ENCODE results near the gene CFAP70. TPM values are rescaled to one million over a fixed set of nuclear protein-coding genes. Genes with fewer than 3 reads are reported as not detected.

CFAP70 gene
- total RNA-seq, 1 donor from 2014 or later = 0.86 TPM

- no peak for TF ChIP-seq CTCF (IDR thresholded peaks at IDR 0.05)
- Mint-ChIP-seq H3K4me1 (ENCODE audit: unreplicated experiment) (no peaks in the 10 kb centered on the region), H3K9me3 (ENCODE audit: unreplicated experiment) (peaks cover 19% of the 10 kb centered on the region), H3K27ac (ENCODE audit: unreplicated experiment) (no peak overlapping the region), H3K36me3 (ENCODE audit: unreplicated experiment) (peaks cover 15% of the 10 kb centered on the region), H3K27me3 (ENCODE audit: unreplicated experiment) (peaks cover 41% of the 10 kb centered on the region), H3K4me3 (ENCODE audit: unreplicated experiment) (no peak overlapping the region)
- DNase-seq (ENCODE audit: extremely low spot score, unreplicated experiment) = no peak
These were observed 48.2 kb downstream of the CFAP70 start for GRCh38 chr10:73310475-73310874.

GRCh38 chr10:73307203-73307800 is 51.4 kb downstream of the CFAP70 start:
- Mint-ChIP-seq H3K27ac (ENCODE audit: unreplicated experiment) (no peak overlapping the region), H3K4me3 (ENCODE audit: unreplicated experiment) (no peak overlapping the region)
- TF ChIP-seq CTCF (IDR thresholded peaks at IDR 0.05) = no peak

GRCh38 chr10:73306171-73306708 is 52.4 kb downstream of the CFAP70 start:
- H3K4me3 Mint-ChIP-seq (ENCODE audit: unreplicated experiment) = no peak overlapping the region
- no peaks in the 10 kb centered on the region for H3K4me1 Mint-ChIP-seq (ENCODE audit: unreplicated experiment)
- TF ChIP-seq CTCF (IDR thresholded peaks at IDR 0.05) = no peak
- H3K27ac Mint-ChIP-seq (ENCODE audit: unreplicated experiment) = no peak overlapping the region
- H3K36me3 Mint-ChIP-seq (ENCODE audit: unreplicated experiment) = peaks cover 15% of the 10 kb centered on the region
- no peak for DNase-seq (ENCODE audit: extremely low spot score, unreplicated experiment)
- H3K9me3 Mint-ChIP-seq (ENCODE audit: unreplicated experiment) = peaks cover 19% of the 10 kb centered on the region
- H3K27me3 Mint-ChIP-seq (ENCODE audit: unreplicated experiment) = peaks cover 54% of the 10 kb centered on the region

More at GRCh38 chr10:73307203-73307800, 51.4 kb downstream of the CFAP70 start:
- no peak for DNase-seq (ENCODE audit: extremely low spot score, unreplicated experiment)
- peaks cover 15% of the 10 kb centered on the region for H3K36me3 Mint-ChIP-seq (ENCODE audit: unreplicated experiment)
- H3K4me1 Mint-ChIP-seq (ENCODE audit: unreplicated experiment) = no peaks in the 10 kb centered on the region
- H3K9me3 Mint-ChIP-seq (ENCODE audit: unreplicated experiment) = peaks cover 19% of the 10 kb centered on the region
- peaks cover 51% of the 10 kb centered on the region for H3K27me3 Mint-ChIP-seq (ENCODE audit: unreplicated experiment)

GRCh38 chr10:73296946-73297345 is 61.7 kb downstream of the CFAP70 start:
- Mint-ChIP-seq H3K27me3 (ENCODE audit: unreplicated experiment) (peaks cover 77% of the 10 kb centered on the region), H3K4me3 (ENCODE audit: unreplicated experiment) (no peak overlapping the region), H3K36me3 (ENCODE audit: unreplicated experiment) (no peaks in the 10 kb centered on the region), H3K27ac (ENCODE audit: unreplicated experiment) (no peak overlapping the region), H3K4me1 (ENCODE audit: unreplicated experiment) (no peaks in the 10 kb centered on the region), H3K9me3 (ENCODE audit: unreplicated experiment) (no peaks in the 10 kb centered on the region)
- no peak for TF ChIP-seq CTCF (IDR thresholded peaks at IDR 0.05)
- no peak for DNase-seq (ENCODE audit: extremely low spot score, unreplicated experiment)

- peaks cover 7% of the 10 kb centered on the region for H3K9me3 Mint-ChIP-seq (ENCODE audit: unreplicated experiment)
- H3K27me3 Mint-ChIP-seq (ENCODE audit: unreplicated experiment) = peaks cover 69% of the 10 kb centered on the region
- peaks cover 8% of the 10 kb centered on the region for H3K36me3 Mint-ChIP-seq (ENCODE audit: unreplicated experiment)
- no peak for TF ChIP-seq CTCF (IDR thresholded peaks at IDR 0.05)
- DNase-seq (ENCODE audit: extremely low spot score, unreplicated experiment) = no peak
- no peaks in the 10 kb centered on the region for H3K4me1 Mint-ChIP-seq (ENCODE audit: unreplicated experiment)
- H3K4me3 Mint-ChIP-seq (ENCODE audit: unreplicated experiment) = no peak overlapping the region
- no peak overlapping the region for H3K27ac Mint-ChIP-seq (ENCODE audit: unreplicated experiment)
These were observed 65.2 kb downstream of the CFAP70 start for GRCh38 chr10:73293461-73293860.

Measured in osteocyte (in vitro differentiated cells).